Upper lobe of left lung (tissue), 4 donors: Measurements from ENCODE around the gene UBXN4.

Experiments
- POLR2A ChIP-seq, 4 donors: fragments of 450-650 bp; IDR thresholded peaks; one replicate each; pipeline ENCODE4 v1.5.1; 2016 to 2017; ENCODE audit warnings: antibody characterized with exemption in 4 of 4, mild to moderate bottlenecking in 2 of 4
- TF ChIP-seq, protein P1 (sequence below), 6 experiments: fragments of 450-650 bp in 4 of 6; fragments of 200-600 bp in 2 of 6; sonication (generic) in 2 of 6; IDR thresholded peaks; one replicate each; pipeline ENCODE4 v1.5.1; 2016 to 2019; ENCODE audit warnings: antibody characterized with exemption in 6 of 6

DNA sequence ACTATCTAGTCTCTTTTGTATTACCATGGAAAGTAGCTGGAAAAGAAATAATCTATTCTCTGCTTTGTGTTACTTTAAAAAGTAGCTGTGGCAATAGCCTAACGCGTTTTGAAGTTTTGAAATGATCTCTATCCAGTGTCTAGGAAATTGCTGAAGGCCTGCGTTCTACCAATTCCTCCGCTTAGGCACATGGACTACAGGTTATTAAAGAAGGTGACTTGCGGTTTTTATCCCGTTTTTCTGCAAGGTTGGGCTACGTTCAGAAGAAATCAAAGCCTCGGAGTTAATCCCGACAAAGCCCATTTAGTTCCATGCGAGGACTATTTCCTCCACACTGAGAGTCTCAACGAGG, 636 bp upstream of the UBXN4 start:
- TF ChIP-seq, protein P1, sequence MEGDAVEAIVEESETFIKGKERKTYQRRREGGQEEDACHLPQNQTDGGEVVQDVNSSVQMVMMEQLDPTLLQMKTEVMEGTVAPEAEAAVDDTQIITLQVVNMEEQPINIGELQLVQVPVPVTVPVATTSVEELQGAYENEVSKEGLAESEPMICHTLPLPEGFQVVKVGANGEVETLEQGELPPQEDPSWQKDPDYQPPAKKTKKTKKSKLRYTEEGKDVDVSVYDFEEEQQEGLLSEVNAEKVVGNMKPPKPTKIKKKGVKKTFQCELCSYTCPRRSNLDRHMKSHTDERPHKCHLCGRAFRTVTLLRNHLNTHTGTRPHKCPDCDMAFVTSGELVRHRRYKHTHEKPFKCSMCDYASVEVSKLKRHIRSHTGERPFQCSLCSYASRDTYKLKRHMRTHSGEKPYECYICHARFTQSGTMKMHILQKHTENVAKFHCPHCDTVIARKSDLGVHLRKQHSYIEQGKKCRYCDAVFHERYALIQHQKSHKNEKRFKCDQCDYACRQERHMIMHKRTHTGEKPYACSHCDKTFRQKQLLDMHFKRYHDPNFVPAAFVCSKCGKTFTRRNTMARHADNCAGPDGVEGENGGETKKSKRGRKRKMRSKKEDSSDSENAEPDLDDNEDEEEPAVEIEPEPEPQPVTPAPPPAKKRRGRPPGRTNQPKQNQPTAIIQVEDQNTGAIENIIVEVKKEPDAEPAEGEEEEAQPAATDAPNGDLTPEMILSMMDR (IDR thresholded peaks at IDR 0.05) = no peak
- TF ChIP-seq POLR2A (IDR thresholded peaks at IDR 0.05) = no peak
